K562 (cell line): ENCODE measurements around the gene SPIB. TPM values are rescaled to one million over a fixed set of nuclear protein-coding genes. Genes with fewer than 3 reads are reported as not detected.

Experiments
- ARID3A ChIP-seq: IDR thresholded peaks from 2 replicates; pipeline ENCODE4 v1.6.1; 2012; ENCODE audit warnings: low read depth, low read length, improper control_type of control experiment, borderline replicate concordance
- BCOR ChIP-seq: fragments of 450-650 bp; IDR thresholded peaks from 2 replicates; pipeline ENCODE4 v1.6.1; 2016
- EGR1 ChIP-seq: fragments of 450-650 bp; conservative IDR thresholded peaks from 2 replicates; pipeline ENCODE4 v1.6.1; 2017; ENCODE audit warnings: mild to moderate bottlenecking
- GTF2B ChIP-seq: IDR thresholded peaks from 2 replicates; pipeline ENCODE4 v1.6.1; 2011; ENCODE audit not compliant: insufficient read length; ENCODE audit errors: extremely low read depth
- JUND ChIP-seq, 2 experiments: IDR thresholded peaks; 2 replicates in 1 of 2; 3 replicates in 1 of 2; pipeline ENCODE4 v1.6.1; 2011; ENCODE audit warnings: borderline replicate concordance in 2 of 2, low read depth in 2 of 2, low read length in 2 of 2, improper control_type of control experiment in 1 of 2, missing biosample characterization in 1 of 2, missing genetic modification characterization in 1 of 2, missing genetic modification reagents in 1 of 2
- POU5F1 ChIP-seq: fragments of 150-350 bp; IDR thresholded peaks from 2 replicates; pipeline ENCODE4 v1.6.1; 2014; ENCODE audit warnings: borderline replicate concordance, low read length, low read depth, mild to moderate bottlenecking; ENCODE audit not compliant: partially characterized antibody
- SOX6 ChIP-seq: fragments of 450-650 bp; IDR thresholded peaks from 2 replicates; pipeline ENCODE4 v1.6.1; 2014; ENCODE audit warnings: mild to moderate bottlenecking
- ZNF707 ChIP-seq: fragments of 250-450 bp; sonication (Bioruptor Pico); conservative IDR thresholded peaks from 2 replicates; pipeline ENCODE4 v1.8.0; 2022; ENCODE audit warnings: inconsistent platforms, mild to moderate bottlenecking, moderate library complexity
- ZSCAN29 ChIP-seq: fragments of 450-650 bp; IDR thresholded peaks from 2 replicates; pipeline ENCODE4 v1.6.1; 2017
- polyA plus RNA-seq, 8 experiments: library from polyadenylated mRNA; depleted of rRNA in 4 of 8; stranded (reverse) in 5 of 8; unstranded in 3 of 8; fragments of >200 nt; fragmentation: Nextera tagmentation in 2 of 8; fragmentation: Illumina TruSeq in 1 of 8; extraction: Ambion mirVana in 2 of 8; extraction: Trizol in 1 of 8; gene quantifications; 2 replicates each; pipeline versions ENCODE4 v1.2.1 to v1.2.3, GENCODE V29; 2011 to 2014; ENCODE audit warnings: inconsistent platforms in 1 of 8, missing spikeins in 1 of 8
- total RNA-seq, 7 experiments: library from RNA; depleted of rRNA in 6 of 7; stranded (reverse); fragments of >200 nt in 6 of 7; fragmentation: Illumina TruSeq in 2 of 7; extraction: Trizol in 2 of 7; gene quantifications; 2 replicates each; pipeline versions ENCODE4 v1.2.1 to v1.2.3, GENCODE V29; 2011 to 2021; ENCODE audit warnings: low replicate concordance in 1 of 7
- TF ChIP-seq, protein P1 (sequence below): sonication (generic); formaldehyde crosslinking; IDR thresholded peaks from 2 replicates; pipeline ENCODE4 v1.4.0; 2020; ENCODE audit warnings: mild to moderate bottlenecking, missing genetic modification reagents
- TF ChIP-seq, protein P2 (sequence below): fragments of 450-650 bp; IDR thresholded peaks from 2 replicates; pipeline ENCODE4 v1.6.1; 2017; ENCODE audit warnings: antibody characterized with exemption, mild to moderate bottlenecking
- TF ChIP-seq, protein P3 (sequence below): fragments of 250-450 bp; sonication (Bioruptor Pico); IDR thresholded peaks from 2 replicates; pipeline ENCODE4 v1.8.0; 2022; ENCODE audit warnings: moderate library complexity, mild to moderate bottlenecking, inconsistent platforms
- TF ChIP-seq, protein P4 (sequence below), 2 experiments: IDR thresholded peaks; 2 replicates each; pipeline ENCODE4 v1.6.1; 2012; ENCODE audit warnings: improper control_type of control experiment in 2 of 2, low read depth in 2 of 2, low read length in 2 of 2, borderline replicate concordance in 1 of 2

SPIB gene
- total and polyA plus RNA-seq, 9 of the 15 experiments (the other 6 are each of a cell fraction or from before 2014, with no cell fraction given), result 0.06 to 1.0 (median 0.43) TPM; not detected in 1

DNA sequence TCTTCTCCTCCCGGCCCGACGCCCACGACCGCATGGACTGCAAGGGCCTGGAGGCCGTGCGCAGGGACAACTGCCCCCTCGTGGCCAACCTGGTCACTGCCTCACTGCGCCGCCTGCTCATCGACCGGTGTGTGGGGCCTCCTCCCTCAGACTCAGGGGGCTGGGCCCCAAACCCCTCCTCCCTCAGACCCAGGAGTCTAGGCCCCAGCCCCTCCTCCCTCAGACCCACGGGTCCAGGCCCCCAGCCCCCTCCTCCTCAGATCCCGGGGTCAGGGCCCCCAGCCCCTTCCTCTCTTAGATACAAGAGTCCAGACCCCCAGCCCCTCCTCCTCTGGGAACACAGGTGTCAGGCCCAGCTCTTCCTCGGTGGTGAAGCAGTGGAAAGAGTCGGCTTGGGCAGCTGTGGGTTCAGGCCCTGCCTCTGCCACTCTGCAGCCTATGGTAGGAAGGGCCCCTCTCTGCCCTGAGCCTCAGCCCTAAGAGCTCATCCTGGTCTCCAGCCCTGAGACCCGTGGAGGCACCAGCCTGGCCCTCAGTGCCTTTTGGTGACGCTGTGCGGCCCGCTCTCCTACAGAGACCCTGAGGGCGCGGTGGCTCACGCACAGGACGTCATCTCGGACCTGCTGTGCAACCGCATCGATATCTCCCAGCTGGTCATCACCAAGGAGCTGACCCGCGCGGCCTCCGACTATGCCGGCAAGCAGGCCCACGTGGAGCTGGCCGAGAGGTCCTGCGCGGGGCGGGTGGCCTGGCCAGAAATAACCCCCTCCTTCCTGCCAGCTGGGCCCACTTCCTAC lies 3.7 kb upstream of the SPIB start (continued):
- TF ChIP-seq, protein P1, sequence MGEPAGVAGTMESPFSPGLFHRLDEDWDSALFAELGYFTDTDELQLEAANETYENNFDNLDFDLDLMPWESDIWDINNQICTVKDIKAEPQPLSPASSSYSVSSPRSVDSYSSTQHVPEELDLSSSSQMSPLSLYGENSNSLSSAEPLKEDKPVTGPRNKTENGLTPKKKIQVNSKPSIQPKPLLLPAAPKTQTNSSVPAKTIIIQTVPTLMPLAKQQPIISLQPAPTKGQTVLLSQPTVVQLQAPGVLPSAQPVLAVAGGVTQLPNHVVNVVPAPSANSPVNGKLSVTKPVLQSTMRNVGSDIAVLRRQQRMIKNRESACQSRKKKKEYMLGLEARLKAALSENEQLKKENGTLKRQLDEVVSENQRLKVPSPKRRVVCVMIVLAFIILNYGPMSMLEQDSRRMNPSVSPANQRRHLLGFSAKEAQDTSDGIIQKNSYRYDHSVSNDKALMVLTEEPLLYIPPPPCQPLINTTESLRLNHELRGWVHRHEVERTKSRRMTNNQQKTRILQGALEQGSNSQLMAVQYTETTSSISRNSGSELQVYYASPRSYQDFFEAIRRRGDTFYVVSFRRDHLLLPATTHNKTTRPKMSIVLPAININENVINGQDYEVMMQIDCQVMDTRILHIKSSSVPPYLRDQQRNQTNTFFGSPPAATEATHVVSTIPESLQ (CRISPR knock-in tag), result 0 out of 2 replicates have a peak, but pooled peaks have one; percentile 60
- no peak for TF ChIP-seq SOX6
- TF ChIP-seq, protein P2, sequence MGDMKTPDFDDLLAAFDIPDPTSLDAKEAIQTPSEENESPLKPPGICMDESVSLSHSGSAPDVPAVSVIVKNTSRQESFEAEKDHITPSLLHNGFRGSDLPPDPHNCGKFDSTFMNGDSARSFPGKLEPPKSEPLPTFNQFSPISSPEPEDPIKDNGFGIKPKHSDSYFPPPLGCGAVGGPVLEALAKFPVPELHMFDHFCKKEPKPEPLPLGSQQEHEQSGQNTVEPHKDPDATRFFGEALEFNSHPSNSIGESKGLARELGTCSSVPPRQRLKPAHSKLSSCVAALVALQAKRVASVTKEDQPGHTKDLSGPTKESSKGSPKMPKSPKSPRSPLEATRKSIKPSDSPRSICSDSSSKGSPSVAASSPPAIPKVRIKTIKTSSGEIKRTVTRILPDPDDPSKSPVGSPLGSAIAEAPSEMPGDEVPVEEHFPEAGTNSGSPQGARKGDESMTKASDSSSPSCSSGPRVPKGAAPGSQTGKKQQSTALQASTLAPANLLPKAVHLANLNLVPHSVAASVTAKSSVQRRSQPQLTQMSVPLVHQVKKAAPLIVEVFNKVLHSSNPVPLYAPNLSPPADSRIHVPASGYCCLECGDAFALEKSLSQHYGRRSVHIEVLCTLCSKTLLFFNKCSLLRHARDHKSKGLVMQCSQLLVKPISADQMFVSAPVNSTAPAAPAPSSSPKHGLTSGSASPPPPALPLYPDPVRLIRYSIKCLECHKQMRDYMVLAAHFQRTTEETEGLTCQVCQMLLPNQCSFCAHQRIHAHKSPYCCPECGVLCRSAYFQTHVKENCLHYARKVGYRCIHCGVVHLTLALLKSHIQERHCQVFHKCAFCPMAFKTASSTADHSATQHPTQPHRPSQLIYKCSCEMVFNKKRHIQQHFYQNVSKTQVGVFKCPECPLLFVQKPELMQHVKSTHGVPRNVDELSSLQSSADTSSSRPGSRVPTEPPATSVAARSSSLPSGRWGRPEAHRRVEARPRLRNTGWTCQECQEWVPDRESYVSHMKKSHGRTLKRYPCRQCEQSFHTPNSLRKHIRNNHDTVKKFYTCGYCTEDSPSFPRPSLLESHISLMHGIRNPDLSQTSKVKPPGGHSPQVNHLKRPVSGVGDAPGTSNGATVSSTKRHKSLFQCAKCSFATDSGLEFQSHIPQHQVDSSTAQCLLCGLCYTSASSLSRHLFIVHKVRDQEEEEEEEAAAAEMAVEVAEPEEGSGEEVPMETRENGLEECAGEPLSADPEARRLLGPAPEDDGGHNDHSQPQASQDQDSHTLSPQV, result peak; percentile 91; the same call in 1 of the 2 replicates
- peak; percentile 53; the same call in 1 of the 2 replicates for TF ChIP-seq JUND (IDR thresholded peaks at IDR 0.05; ENCODE audit: borderline replicate concordance, low read depth, low read length)
- no peak; the same call in 2 of the 3 replicates for TF ChIP-seq JUND (tag; IDR thresholded peaks at IDR 0.05; ENCODE audit: borderline replicate concordance, low read depth, low read length)
- peak; percentile 28; the same call in 1 of the 2 replicates for TF ChIP-seq BCOR
- TF ChIP-seq, protein P3, sequence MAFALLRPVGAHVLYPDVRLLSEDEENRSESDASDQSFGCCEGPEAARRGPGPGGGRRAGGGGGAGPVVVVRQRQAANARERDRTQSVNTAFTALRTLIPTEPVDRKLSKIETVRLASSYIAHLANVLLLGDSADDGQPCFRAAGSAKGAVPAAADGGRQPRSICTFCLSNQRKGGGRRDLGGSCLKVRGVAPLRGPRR (CRISPR knock-in tag), result no peak
- peak; percentile 84; the same call in 1 of the 2 replicates for TF ChIP-seq ZSCAN29
- TF ChIP-seq ARID3A, result no peak
- TF ChIP-seq, protein P4, sequence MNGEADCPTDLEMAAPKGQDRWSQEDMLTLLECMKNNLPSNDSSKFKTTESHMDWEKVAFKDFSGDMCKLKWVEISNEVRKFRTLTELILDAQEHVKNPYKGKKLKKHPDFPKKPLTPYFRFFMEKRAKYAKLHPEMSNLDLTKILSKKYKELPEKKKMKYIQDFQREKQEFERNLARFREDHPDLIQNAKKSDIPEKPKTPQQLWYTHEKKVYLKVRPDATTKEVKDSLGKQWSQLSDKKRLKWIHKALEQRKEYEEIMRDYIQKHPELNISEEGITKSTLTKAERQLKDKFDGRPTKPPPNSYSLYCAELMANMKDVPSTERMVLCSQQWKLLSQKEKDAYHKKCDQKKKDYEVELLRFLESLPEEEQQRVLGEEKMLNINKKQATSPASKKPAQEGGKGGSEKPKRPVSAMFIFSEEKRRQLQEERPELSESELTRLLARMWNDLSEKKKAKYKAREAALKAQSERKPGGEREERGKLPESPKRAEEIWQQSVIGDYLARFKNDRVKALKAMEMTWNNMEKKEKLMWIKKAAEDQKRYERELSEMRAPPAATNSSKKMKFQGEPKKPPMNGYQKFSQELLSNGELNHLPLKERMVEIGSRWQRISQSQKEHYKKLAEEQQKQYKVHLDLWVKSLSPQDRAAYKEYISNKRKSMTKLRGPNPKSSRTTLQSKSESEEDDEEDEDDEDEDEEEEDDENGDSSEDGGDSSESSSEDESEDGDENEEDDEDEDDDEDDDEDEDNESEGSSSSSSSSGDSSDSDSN (IDR thresholded peaks at IDR 0.05; ENCODE audit: borderline replicate concordance in 1 of 2, low read depth in 2 of 2, low read length in 2 of 2), result 0 out of 4 replicates have a peak, but pooled peaks of 1 of the 2 experiments have one; percentile 60
- TF ChIP-seq EGR1, result peak; percentile 95
- no peak for TF ChIP-seq ZNF707
- no peak for TF ChIP-seq GTF2B
- no peak for TF ChIP-seq POU5F1
